BE2C (cell line): ENCODE results near the gene HERC3.

Experiments used
- DNase-seq: peaks from one replicate; pipeline ENCODE4 v3.0.0-alpha.2; 2020
- H3K27me3 ChIP-seq: fragments of 250-450 bp; sonication (Bioruptor Pico); 2 replicates; pipeline ENCODE4 v1.5.1; 2020; ENCODE audit warnings: mild to moderate bottlenecking
- H3K36me3 ChIP-seq: fragments of 250-450 bp; sonication (Bioruptor Pico); 2 replicates; pipeline ENCODE4 v1.5.1; 2020; ENCODE audit warnings: mild to moderate bottlenecking
- H3K4me1 ChIP-seq: fragments of 250-450 bp; sonication (Bioruptor Pico); 2 replicates; pipeline ENCODE4 v1.5.1; 2020
- H3K4me3 ChIP-seq: 2 replicates; pipeline ENCODE4 v1.5.1; 2011; ENCODE audit warnings: low read depth, low read length
- H3K9me3 ChIP-seq: fragments of 250-450 bp; sonication (Bioruptor Pico); 2 replicates; pipeline ENCODE4 v1.5.1; 2020
- TF ChIP-seq, protein P1 (sequence below): IDR thresholded peaks from 2 replicates; pipeline ENCODE4 v1.5.1; 2012; ENCODE audit warnings: mild to moderate bottlenecking, low read depth, low read length

HERC3 gene

DNA sequence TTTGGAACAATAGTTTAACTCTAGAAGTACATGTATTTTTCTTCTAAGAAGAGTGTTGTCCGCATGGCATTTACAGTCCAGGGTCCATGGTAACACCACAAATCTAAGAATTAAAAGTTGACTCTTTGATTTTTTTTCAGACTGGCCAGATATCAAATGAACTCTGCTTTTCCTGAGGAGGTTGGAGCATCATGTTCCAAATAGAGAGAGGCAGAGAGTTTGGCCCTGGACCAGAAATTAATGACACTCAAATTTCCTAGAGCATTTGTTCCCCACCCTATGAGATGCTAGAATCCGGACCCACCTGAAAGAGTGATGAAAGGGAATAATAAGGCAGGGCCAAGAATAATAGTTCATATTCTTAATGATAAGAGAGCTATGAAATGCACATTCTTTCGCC is 152.3 kb downstream of the HERC3 start:
- no peaks in the 10 kb centered on the region for H3K27me3 ChIP-seq
- H3K9me3 ChIP-seq: no peaks in the 10 kb centered on the region
- H3K4me3 ChIP-seq: no peak overlapping the region
- TF ChIP-seq, protein P1, sequence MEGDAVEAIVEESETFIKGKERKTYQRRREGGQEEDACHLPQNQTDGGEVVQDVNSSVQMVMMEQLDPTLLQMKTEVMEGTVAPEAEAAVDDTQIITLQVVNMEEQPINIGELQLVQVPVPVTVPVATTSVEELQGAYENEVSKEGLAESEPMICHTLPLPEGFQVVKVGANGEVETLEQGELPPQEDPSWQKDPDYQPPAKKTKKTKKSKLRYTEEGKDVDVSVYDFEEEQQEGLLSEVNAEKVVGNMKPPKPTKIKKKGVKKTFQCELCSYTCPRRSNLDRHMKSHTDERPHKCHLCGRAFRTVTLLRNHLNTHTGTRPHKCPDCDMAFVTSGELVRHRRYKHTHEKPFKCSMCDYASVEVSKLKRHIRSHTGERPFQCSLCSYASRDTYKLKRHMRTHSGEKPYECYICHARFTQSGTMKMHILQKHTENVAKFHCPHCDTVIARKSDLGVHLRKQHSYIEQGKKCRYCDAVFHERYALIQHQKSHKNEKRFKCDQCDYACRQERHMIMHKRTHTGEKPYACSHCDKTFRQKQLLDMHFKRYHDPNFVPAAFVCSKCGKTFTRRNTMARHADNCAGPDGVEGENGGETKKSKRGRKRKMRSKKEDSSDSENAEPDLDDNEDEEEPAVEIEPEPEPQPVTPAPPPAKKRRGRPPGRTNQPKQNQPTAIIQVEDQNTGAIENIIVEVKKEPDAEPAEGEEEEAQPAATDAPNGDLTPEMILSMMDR: no peak
- peaks cover 49% of the 10 kb centered on the region for H3K36me3 ChIP-seq
- DNase-seq: no peak
- H3K4me1 ChIP-seq: no peaks in the 10 kb centered on the region

DNA sequence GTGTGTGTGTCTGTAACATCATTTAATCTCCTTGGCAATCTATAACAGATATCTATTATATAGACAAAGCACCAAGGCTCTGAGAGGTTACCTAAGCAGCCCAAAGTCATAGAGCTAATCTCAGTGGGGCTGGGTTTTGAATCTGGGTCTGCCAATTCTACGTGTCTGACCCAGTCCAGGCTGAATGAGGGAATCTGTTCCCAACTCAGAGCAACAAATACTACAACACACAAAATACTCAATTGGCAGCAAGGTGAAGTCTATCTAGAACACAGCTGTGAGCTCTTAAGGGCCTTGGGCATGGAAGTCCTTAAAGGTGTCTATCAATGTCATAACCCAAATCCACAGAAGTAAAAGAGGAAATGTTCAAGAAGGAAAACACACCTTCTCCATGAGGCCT is 152.9 kb downstream of the HERC3 start:
- Histone ChIP-seq H3K4me1 (no peaks in the 10 kb centered on the region), H3K9me3 (no peaks in the 10 kb centered on the region), H3K4me3 (no peak overlapping the region), H3K36me3 (peaks cover 54% of the 10 kb centered on the region), H3K27me3 (no peaks in the 10 kb centered on the region)
- no peak for DNase-seq
- TF ChIP-seq, protein P1: no peak

DNA sequence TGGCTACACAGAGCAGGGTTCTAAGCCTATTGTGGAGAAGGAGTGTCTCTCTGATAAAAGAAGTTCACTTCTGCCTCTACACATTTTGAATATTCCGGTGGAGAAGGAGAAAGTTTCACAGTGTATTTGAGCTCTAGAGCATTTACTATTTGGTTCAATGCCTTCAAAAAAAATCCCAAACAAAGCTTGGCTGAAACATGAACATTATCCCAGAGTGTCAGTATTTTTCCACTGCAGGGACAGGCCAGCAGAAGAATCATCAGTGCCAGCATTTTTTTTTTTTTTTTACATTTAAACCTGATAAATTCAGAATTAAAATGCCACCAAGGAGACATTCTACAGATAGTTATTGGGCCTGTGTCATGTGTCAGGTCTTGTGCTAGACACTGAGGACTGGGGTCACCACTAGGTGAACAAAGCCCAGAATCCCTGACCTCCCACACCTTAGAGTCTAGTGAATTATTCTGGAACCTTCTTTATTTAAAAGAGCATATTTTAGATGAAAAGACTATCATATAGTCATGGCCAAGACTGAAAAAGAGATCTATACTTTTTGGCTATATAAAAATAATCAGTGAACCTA is 153.4 kb downstream of the HERC3 start:
- Histone ChIP-seq H3K4me1 (no peaks in the 10 kb centered on the region), H3K9me3 (no peaks in the 10 kb centered on the region), H3K27me3 (no peaks in the 10 kb centered on the region), H3K4me3 (no peak overlapping the region), H3K36me3 (peaks cover 53% of the 10 kb centered on the region)
- TF ChIP-seq, protein P1: no peak
- no peak for DNase-seq

DNA sequence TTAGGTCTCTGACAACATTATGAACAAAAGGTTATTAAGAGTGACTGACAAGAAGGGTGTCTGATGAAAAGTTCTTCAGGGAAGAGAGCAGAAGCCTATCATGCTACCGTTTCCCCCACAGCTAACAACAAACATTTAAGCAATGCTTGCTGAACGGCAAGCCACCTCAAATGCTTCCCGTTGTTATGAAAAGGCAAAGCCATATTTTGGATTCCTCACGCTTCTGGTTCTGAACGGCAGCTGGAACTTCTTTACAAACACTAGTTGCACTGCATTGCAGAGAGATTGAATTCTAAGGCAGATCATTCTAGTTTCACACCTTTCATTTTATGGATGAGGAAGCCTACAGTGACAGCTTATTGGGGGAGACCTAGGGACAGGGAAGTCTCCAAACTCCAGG is 153.9 kb downstream of the HERC3 start:
- H3K4me1 ChIP-seq: no peaks in the 10 kb centered on the region
- H3K4me3 ChIP-seq: no peak overlapping the region
- no peak for DNase-seq
- TF ChIP-seq, protein P1: no peak
- no peaks in the 10 kb centered on the region for H3K9me3 ChIP-seq
- no peaks in the 10 kb centered on the region for H3K27me3 ChIP-seq
- peaks cover 48% of the 10 kb centered on the region for H3K36me3 ChIP-seq

DNA sequence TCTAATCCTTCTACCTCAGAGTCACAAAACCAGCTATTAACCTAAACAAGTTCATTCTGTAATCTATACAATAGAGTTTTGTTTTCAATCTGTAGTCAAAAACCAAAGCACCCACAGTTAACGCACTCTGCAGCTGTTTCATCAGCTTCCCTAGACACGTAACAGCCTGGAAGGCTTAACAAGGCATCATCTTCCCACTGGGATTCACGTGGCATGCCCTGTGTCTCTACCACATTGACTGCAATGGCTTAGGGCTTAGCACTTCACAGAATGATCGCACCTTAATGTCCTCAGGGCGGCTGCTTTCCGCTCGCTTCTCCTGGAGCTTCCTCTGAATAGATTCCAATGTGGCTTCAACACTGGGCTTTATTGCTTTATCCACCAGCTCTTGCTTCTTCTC is 155.1 kb downstream of the HERC3 start:
- no peaks in the 10 kb centered on the region for H3K27me3 ChIP-seq
- peaks cover 51% of the 10 kb centered on the region for H3K36me3 ChIP-seq
- no peaks in the 10 kb centered on the region for H3K4me1 ChIP-seq
- no peak for DNase-seq
- no peaks in the 10 kb centered on the region for H3K9me3 ChIP-seq
- TF ChIP-seq, protein P1: no peak
- no peak overlapping the region for H3K4me3 ChIP-seq

DNA sequence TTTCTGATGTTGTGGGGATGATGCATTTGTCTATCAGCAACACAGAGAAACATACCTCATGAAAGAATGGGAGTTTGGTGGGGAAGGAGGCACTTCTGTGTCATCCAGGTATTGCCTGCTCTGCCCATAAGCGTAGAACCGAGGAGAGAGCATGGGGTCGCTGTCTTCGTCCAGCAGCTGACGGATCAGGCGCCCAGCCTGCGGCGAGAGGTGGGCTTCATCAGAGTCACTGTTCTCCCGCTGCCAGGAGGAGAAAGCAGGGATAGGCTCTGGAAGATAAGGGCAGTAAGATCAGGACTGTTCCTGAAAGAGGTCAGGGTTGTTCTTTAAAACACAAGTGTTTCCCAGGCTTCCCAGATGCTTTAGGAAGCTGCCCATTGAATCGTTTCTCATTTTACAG is 158.1 kb downstream of the HERC3 start:
- DNase-seq: no peak
- H3K9me3 ChIP-seq: no peaks in the 10 kb centered on the region
- TF ChIP-seq, protein P1: no peak
- peaks cover 8% of the 10 kb centered on the region for H3K4me1 ChIP-seq
- peaks cover 38% of the 10 kb centered on the region for H3K36me3 ChIP-seq
- H3K27me3 ChIP-seq: no peaks in the 10 kb centered on the region
- no peak overlapping the region for H3K4me3 ChIP-seq
